ENCODE results near the gene C10orf105. TPM values are rescaled to one million over a fixed set of nuclear protein-coding genes. Genes with fewer than 3 reads are reported as not detected.

The C10orf105 gene
- total RNA-seq, 2 donors from 2014 or later, result 0.13 to 0.33 TPM

DNA sequence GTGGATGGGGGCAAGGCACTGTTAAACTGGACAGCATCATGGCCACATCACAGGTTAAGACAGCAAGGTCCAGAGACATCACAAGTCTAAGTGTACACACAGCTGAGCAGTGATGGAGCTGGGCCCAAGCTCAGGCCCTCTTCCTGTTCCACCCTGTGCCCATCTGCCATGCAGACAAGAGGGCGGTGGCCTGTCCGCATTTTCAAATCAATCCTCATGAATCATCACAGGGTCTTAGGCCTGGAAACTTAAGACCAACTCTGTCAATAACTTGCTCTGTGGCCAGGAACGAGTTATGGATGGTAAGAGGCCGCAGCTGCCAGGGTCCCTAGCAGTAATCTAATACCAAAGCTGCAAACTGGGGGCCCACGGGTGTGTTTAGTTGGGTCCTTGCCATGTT is 3.2 kb downstream of the C10orf105 start:
- Histone ChIP-seq H3K27ac (ENCODE audit: low read depth, low read length) (no peak overlapping the region), H3K27me3 (ENCODE audit: control insufficient read depth, insufficient read depth, low read length, poor library complexity, severe bottlenecking) (peaks cover 3% of the 10 kb centered on the region), H3K4me3 (ENCODE audit: low read length) (no peak overlapping the region), H3K36me3 (ENCODE audit: control insufficient read depth, insufficient read depth, low read length) (no peaks in the 10 kb centered on the region), H3K9ac (ENCODE audit: extremely low read depth, low read length, poor library complexity, severe bottlenecking) (no peak overlapping the region), H3K4me1 (ENCODE audit: control insufficient read depth, insufficient read depth, low read length) (no peaks in the 10 kb centered on the region), H3K9me3 (ENCODE audit: control insufficient read depth, low read length) (no peaks in the 10 kb centered on the region)
- Mint-ChIP-seq H3K4me3 (no peak overlapping the region), H3K27me3 (ENCODE audit: insufficient read depth) (peaks cover 5% of the 10 kb centered on the region), H3K9me3 (no peaks in the 10 kb centered on the region), H3K27ac (no peak overlapping the region), H3K4me1 (peaks cover 5% of the 10 kb centered on the region), H3K36me3 (ENCODE audit: low read depth) (no peaks in the 10 kb centered on the region)
- DNase-seq, result no peak
- whole genome bisulfite sequencing, 2 experiments (ENCODE audit: insufficient coverage in 1 of 2, insufficient read length in 1 of 2), result 97 to 100% methylated on average over 2 to 4 of the region's 5 CpGs
- TF ChIP-seq, protein P1, sequence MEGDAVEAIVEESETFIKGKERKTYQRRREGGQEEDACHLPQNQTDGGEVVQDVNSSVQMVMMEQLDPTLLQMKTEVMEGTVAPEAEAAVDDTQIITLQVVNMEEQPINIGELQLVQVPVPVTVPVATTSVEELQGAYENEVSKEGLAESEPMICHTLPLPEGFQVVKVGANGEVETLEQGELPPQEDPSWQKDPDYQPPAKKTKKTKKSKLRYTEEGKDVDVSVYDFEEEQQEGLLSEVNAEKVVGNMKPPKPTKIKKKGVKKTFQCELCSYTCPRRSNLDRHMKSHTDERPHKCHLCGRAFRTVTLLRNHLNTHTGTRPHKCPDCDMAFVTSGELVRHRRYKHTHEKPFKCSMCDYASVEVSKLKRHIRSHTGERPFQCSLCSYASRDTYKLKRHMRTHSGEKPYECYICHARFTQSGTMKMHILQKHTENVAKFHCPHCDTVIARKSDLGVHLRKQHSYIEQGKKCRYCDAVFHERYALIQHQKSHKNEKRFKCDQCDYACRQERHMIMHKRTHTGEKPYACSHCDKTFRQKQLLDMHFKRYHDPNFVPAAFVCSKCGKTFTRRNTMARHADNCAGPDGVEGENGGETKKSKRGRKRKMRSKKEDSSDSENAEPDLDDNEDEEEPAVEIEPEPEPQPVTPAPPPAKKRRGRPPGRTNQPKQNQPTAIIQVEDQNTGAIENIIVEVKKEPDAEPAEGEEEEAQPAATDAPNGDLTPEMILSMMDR (conservative IDR thresholded peaks at IDR 0.05), result no peak

DNA sequence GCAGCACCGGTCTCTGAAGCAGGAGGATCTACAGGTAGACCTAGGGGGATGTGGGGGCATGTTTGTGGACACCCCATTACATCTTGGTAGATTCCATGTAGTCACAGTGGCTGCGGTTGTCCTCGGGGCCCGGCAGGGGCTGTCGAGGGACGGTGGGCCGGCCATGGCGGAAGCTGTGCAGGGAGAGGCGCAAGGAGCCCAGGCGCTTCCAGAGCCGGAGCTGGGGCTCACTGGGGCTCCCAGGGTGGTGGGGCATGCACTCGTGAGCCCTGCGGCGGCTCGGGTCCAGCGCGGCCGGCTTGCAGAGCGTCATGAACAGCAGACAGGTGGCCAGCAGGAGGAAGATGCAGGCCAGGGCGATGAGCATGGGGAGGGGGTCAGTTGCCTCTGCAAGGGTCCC is 3.7 kb downstream of the C10orf105 start:
- no peak overlapping the region for H3K27ac Mint-ChIP-seq
- Histone ChIP-seq H3K4me3 (ENCODE audit: low read length) (no peak overlapping the region), H3K27ac (ENCODE audit: low read depth, low read length) (no peak overlapping the region), H3K4me1 (ENCODE audit: control insufficient read depth, insufficient read depth, low read length) (no peaks in the 10 kb centered on the region), H3K27me3 (ENCODE audit: control insufficient read depth, insufficient read depth, low read length, poor library complexity, severe bottlenecking) (no peaks in the 10 kb centered on the region), H3K36me3 (ENCODE audit: control insufficient read depth, insufficient read depth, low read length) (no peaks in the 10 kb centered on the region), H3K9ac (ENCODE audit: extremely low read depth, low read length, poor library complexity, severe bottlenecking) (no peak overlapping the region), H3K9me3 (ENCODE audit: control insufficient read depth, low read length) (no peaks in the 10 kb centered on the region)
- H3K9me3 Mint-ChIP-seq, result no peaks in the 10 kb centered on the region
- H3K4me3 Mint-ChIP-seq, result no peak overlapping the region
- TF ChIP-seq, protein P1 (conservative IDR thresholded peaks at IDR 0.05), result no peak
- peaks cover 3% of the 10 kb centered on the region for H3K27me3 Mint-ChIP-seq (ENCODE audit: insufficient read depth)
- WGBS, 2 experiments (ENCODE audit: insufficient coverage in 1 of 2, insufficient read length in 1 of 2), result 95 to 96% methylated on average over 20 of the region's 20 CpGs
- H3K4me1 Mint-ChIP-seq, result peaks cover 5% of the 10 kb centered on the region
- DNase-seq, result no peak
- no peaks in the 10 kb centered on the region for H3K36me3 Mint-ChIP-seq (ENCODE audit: low read depth)

DNA sequence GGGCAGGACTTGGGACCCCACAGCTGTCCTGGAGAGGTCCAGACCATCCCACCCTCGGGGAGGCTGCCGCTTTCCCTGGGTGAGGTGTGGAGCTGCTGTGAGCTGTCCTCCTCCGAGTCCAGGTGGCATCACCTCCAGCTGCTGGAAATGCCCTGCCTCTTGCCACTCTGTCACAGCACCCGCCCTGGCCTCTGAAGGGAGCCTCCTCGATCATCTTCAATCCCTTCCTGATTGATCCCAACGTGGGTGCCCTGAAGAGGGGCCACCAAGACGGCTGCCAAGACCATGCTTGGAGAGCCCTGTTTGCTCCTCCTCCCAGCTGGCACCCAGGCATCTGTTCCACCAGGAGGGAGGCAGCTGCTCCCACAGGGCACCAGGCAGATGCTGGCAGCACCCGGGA is 4.6 kb downstream of the C10orf105 start:
- no peak for DNase-seq
- Histone ChIP-seq H3K9ac (ENCODE audit: extremely low read depth, low read length, poor library complexity, severe bottlenecking) (no peak overlapping the region), H3K27me3 (ENCODE audit: control insufficient read depth, insufficient read depth, low read length, poor library complexity, severe bottlenecking) (no peaks in the 10 kb centered on the region), H3K9me3 (ENCODE audit: control insufficient read depth, low read length) (no peaks in the 10 kb centered on the region), H3K27ac (ENCODE audit: low read depth, low read length) (no peak overlapping the region), H3K4me1 (ENCODE audit: control insufficient read depth, insufficient read depth, low read length) (no peaks in the 10 kb centered on the region), H3K4me3 (ENCODE audit: low read length) (no peak overlapping the region), H3K36me3 (ENCODE audit: control insufficient read depth, insufficient read depth, low read length) (no peaks in the 10 kb centered on the region)
- H3K27ac Mint-ChIP-seq, result no peak overlapping the region
- no peaks in the 10 kb centered on the region for H3K27me3 Mint-ChIP-seq (ENCODE audit: insufficient read depth)
- no peaks in the 10 kb centered on the region for H3K36me3 Mint-ChIP-seq (ENCODE audit: low read depth)
- TF ChIP-seq, protein P1 (conservative IDR thresholded peaks at IDR 0.05), result no peak
- no peak overlapping the region for H3K4me3 Mint-ChIP-seq
- 91 to 93% methylated on average over 5 to 8 of the region's 8 CpGs for WGBS, 2 experiments (ENCODE audit: insufficient coverage in 1 of 2, insufficient read length in 1 of 2)
- H3K9me3 Mint-ChIP-seq, result no peaks in the 10 kb centered on the region
- H3K4me1 Mint-ChIP-seq, result peaks cover 3% of the 10 kb centered on the region
